Large intestine (tissue), 3 donors: ENCODE results near the gene CEP72. TPM values are rescaled to one million over a fixed set of nuclear protein-coding genes. Genes with fewer than 3 reads are reported as not detected.

Experiments
- DNase-seq, 2 donors: peaks; one replicate each; pipeline versions ENCODE4 v3.0.0 to v3.0.0-alpha.2; 2013
- H3K27ac ChIP-seq: one replicate; pipeline ENCODE4 v1.5.1; 2013; ENCODE audit warnings: low read length
- H3K27me3 ChIP-seq: 2 replicates; pipeline ENCODE4 v1.6.1; 2013; ENCODE audit warnings: low read length; ENCODE audit not compliant: control insufficient read depth, insufficient read depth
- H3K36me3 ChIP-seq: 2 replicates; pipeline ENCODE4 v1.6.1; 2013; ENCODE audit warnings: low read length; ENCODE audit not compliant: control insufficient read depth, insufficient read depth
- H3K4me1 ChIP-seq: one replicate; pipeline ENCODE4 v1.6.1; 2013; ENCODE audit warnings: low read length; ENCODE audit not compliant: control insufficient read depth, insufficient read depth
- H3K4me3 ChIP-seq: one replicate; pipeline ENCODE4 v1.5.1; 2013; ENCODE audit warnings: low read length
- H3K9me3 ChIP-seq: one replicate; pipeline ENCODE4 v1.6.1; 2013; ENCODE audit warnings: mild to moderate bottlenecking, low read depth, low read length, moderate library complexity; ENCODE audit not compliant: control insufficient read depth
- WGBS: methylation state at CpG from one replicate; pipeline ENCODE4 v1.1.5; 2013; ENCODE audit warnings: low lambda C conversion rate; ENCODE audit not compliant: insufficient coverage; 5-methylcytosine and 5-hydroxymethylcytosine counted together
- polyA plus RNA-seq: library from polyadenylated mRNA; unstranded; fragments of 120-200 nt; gene quantifications from one replicate; pipeline ENCODE4 v1.2.1, GENCODE V29; 2013

The CEP72 gene
- polyA plus RNA-seq, 1 donor, result 8.5 TPM

DNA sequence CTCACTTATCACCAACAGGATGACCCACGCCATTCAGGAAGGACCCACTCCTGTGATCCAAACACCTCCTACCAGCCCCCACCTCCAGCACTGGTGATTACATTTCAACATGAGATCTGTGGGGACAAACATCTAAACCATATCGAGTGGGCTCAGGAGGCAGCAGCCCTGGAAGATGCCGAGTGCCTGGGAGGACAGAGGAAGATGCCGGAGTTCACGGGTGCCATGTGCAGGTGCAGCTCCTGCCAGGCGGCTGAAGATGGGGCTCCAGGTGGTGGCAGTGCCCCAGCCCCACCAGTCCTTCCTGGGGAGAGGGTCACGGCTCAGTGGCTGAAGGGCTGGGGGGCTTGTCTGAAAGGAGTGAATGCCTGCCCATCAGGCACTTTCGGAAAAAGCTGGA, 6.1 kb upstream of the CEP72 start:
- Histone ChIP-seq H3K4me1 (peaks cover 8% of the 10 kb centered on the region), H3K27ac (no peak overlapping the region), H3K9me3 (peaks cover 7% of the 10 kb centered on the region), H3K36me3 (no peaks in the 10 kb centered on the region), H3K27me3 (no peaks in the 10 kb centered on the region), H3K4me3 (no peak overlapping the region)
- no peak for DNase-seq
- WGBS, result no CpG with 5 or more reads among the region's 8 CpGs

DNA sequence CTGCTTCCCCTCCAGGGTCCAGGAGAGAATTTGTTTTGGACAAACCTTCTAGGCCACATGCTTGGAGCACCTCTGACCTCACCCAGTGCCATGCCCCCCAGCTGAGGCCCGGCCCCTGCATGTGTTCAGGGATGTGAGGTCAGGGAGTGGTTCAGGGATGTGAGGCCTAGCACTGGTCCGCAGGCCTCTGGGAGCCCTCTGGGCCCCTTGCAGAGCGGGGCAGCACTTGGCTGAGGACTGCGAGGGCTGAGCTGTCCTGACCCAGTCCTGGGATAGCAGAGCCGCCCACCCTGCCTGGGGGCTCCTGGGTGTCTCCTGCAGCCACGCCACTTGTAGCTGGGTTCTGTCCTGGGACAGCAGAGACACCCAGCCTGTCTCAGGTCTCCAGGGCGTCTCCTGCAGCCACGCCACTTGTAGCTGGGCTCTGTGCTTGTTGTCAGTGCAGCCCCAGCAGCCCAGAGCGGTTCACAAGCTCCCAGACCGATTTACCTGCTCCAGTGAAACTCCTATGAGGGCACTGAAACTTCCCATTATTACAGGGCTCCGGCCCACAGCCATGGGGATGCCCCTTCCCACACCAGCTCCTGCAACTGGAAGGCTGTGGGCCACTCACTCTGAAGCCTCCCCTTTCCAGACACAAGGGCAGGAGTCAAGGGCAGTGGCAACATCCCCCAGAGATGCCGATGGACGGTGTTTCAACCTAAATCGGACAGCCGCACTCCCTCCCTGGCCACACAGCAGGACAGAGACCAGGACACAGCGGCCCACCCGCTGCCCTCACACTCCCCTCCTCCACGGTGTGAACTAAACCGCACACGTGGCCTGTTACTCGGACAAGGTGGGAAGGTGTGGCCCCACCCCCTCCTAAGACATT, 5.4 kb upstream of the CEP72 start:
- WGBS, result no CpG with 5 or more reads among the region's 21 CpGs
- no peak for DNase-seq
- no peak overlapping the region for H3K27ac ChIP-seq
- H3K4me1 ChIP-seq, result peaks cover 5% of the 10 kb centered on the region
- no peak overlapping the region for H3K4me3 ChIP-seq
- peaks cover 7% of the 10 kb centered on the region for H3K9me3 ChIP-seq
- no peaks in the 10 kb centered on the region for H3K36me3 ChIP-seq
- no peaks in the 10 kb centered on the region for H3K27me3 ChIP-seq

DNA sequence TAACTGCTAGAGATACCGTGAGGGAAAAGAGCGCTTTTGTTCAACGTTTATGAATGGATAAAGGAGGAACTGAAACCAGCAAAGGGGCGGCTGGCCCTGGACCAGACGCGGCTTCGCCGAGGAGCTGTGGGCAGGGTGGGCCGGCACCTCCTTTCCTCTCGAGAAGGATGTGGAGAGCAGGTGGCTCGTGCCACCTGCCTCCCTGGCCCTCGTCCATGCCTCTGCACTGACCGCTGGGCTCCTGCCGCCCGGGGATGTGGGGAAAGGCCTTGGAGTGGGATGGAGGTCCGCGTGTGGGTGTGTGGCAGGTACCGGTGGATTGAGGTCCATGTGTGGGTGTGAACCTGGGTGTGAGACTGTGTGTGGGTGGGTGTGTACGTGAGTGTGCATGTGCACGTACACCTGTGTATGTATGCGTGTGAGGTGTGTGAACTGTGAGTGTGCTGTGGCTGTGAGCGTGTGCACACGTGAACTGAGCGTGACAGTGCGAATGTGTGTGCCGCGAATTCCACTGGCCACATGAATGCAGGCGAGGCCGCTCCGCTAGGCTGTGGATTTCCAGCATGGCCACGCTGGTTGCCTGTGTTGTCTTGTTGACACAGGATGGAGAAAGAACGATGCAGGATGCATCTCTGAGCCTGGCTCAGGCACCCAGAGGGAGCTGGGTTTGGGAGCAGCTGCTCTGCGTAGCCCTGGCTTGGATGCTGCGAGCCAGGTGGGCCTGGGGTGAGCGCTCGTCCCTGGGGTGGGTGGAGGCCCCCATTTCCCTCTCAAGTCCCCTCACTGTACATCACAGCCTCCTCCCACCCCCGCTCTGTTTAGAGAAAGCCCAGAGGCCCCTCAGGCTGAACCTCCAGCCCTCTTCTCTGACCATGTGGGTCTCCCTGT, 4.4 kb upstream of the CEP72 start:
- H3K27me3 ChIP-seq, result no peaks in the 10 kb centered on the region
- no peaks in the 10 kb centered on the region for H3K36me3 ChIP-seq
- H3K27ac ChIP-seq, result no peak overlapping the region
- H3K4me1 ChIP-seq, result peaks cover 4% of the 10 kb centered on the region
- no peak for DNase-seq
- H3K4me3 ChIP-seq, result no peak overlapping the region
- H3K9me3 ChIP-seq, result peaks cover 3% of the 10 kb centered on the region
- no CpG with 5 or more reads among the region's 37 CpGs for WGBS

DNA sequence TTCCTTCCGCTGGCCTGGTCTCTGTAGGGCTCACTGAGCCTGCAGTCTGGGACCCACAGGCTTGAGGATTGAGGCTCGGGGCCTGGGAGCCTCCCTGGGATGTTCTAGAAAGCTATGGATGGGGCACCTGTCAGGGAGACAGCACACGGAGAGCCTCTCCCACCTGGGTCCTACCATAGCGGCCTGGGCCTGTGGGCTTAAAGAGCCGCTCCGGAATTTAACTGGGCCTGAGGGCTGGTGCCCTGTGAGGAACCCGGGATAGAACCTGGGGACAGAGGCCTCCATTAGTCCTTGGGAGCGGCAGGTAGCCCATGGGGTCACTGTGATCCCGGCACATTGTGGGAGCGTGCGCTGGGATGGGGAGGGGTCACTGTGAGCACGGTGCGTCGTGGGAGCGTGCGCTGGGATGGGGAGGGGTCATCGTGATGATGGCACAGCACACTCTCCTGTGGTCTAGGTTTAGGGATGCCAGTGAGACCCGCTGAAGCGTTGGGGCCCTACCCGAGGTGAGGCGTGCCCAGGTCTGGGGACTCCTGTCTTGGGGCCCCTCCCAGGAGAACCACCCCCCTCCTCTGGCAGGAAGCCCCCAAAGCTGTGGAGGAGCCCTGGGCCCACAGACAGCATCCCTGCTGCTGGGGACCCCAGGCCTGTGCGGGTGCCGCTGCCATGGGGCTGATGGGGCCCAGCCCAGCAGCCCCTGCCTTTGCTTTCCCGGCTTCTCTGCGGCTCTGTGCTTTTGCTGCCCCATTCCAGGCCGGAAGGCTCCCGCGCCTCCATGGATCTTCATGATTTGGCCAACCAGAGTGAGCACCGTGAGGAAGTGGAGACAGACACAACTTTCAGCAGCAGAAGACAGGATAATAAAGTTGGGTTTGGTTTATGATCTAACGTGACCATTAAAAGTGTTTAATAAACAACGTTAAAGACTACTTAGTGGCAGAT, 3.4 kb upstream of the CEP72 start:
- Histone ChIP-seq H3K4me3 (no peak overlapping the region), H3K27me3 (no peaks in the 10 kb centered on the region), H3K4me1 (peaks cover 5% of the 10 kb centered on the region), H3K9me3 (peaks cover 8% of the 10 kb centered on the region), H3K36me3 (no peaks in the 10 kb centered on the region), H3K27ac (no peak overlapping the region)
- 100% methylated on average over 1 of the region's 31 CpGs for WGBS
- DNase-seq, result no peak

DNA sequence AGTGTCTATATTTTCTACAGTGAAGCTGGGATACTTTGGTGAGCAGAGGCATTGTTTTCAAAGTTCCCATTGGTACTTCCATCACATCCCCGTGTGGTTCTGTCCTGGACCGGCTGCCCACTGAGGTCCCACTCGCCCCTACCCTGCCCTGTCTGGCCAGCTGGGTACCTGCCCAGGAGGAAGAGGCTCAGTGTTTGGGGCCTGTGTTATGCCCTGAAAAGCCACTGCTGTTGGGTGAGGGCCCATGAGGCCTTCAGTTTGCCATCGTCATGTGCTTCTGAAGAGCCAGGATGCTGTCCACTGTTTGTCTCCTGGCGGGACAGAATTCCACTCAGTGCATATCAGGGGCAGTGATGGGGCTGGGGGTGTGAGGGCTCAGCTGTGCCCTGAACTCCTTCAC, 2.6 kb upstream of the CEP72 start:
- no peaks in the 10 kb centered on the region for H3K27me3 ChIP-seq
- peaks cover 5% of the 10 kb centered on the region for H3K4me1 ChIP-seq
- H3K4me3 ChIP-seq, result no peak overlapping the region
- whole genome bisulfite sequencing, result no CpG with 5 or more reads among the region's 5 CpGs
- no peak for DNase-seq
- H3K27ac ChIP-seq, result no peak overlapping the region
- H3K36me3 ChIP-seq, result no peaks in the 10 kb centered on the region
- H3K9me3 ChIP-seq, result peaks cover 6% of the 10 kb centered on the region

DNA sequence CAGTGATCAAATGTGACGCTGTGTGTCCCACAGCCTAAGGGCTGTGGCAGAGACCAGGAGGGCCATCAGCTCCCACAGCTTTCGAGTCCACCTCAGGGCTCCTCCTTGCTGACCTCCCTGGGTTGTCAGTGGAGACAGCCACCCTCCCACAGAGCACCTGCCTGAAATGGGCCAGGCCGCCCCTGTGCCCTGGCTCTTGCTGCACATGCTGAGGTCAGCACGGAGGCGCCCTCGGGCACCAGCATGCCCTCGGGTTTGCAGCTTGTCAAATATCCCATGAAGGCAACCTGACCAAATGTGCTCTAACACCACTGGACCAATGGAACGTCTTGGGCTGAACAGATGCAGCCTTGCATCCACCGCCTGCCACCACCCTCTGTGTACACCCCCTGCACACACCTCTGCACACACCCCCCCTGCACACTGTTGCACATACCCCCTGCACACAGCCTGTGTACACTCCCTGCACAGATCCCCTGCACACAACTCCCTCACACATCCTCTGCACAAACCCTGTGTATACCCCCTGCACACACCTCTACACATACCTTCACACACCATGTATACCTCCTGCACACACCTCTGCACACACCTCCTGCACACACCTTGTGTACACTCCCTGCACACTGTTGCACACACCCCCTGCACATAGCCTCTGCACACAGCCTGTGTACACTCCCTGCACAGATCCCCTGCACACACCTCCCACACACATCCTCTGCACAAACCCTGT, 2.0 kb upstream of the CEP72 start:
- H3K9me3 ChIP-seq, result peaks cover 10% of the 10 kb centered on the region

DNA sequence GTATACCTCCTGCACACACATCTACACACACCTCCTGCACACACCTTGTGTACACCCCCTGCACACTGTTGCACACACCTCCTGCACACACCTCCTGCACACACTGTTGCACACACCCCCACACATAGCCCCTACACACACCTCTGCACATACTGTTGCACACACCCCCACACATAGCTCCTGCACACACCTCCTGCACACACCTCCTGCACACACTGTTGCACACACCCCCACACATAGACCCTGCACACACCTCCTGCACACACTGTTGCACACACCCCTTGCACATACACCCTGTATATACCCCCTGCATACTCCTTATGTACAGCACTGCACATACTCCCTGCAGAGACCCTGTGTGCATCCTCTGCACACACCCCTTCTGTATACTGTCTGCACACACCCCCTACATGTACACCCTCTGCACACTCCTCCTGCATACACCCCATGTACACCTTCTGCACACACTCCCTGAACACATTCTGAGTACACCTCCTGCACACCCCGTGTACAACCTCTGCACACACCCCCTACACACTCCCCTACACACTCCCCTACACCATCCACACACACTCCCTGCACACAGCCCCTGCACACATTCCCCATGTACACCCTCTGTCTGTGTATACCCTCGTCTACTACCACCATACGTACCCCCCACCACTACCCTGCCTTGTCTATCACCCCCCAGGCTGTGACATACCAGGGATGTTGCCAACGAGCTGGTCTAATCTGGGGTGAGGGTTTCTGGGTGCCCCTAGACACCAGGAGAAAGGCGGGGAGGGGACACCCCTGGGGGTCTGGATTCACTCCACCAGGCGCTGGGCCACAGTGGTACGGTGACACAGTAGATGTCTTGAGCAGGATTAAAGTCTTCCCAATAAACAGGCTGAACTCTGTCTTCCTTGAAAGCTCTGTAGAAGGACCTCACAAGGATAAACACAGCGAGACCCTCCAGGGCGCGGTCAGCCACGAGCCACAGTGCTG, 1.1 kb upstream of the CEP72 start:
- peaks cover 5% of the 10 kb centered on the region for H3K4me1 ChIP-seq
- peaks cover 13% of the 10 kb centered on the region for H3K9me3 ChIP-seq
- peak overlapping the region; percentile 53 for H3K27ac ChIP-seq
- peak overlapping the region; percentile 69 for H3K4me3 ChIP-seq
- WGBS, result no CpG with 5 or more reads among the region's 11 CpGs
- H3K36me3 ChIP-seq, result no peaks in the 10 kb centered on the region
- H3K27me3 ChIP-seq, result no peaks in the 10 kb centered on the region
- DNase-seq, result no peak

More for the DNA sequence above, 2.0 kb upstream of the CEP72 start:
- Histone ChIP-seq H3K4me3 (no peak overlapping the region), H3K36me3 (no peaks in the 10 kb centered on the region), H3K4me1 (peaks cover 5% of the 10 kb centered on the region), H3K27ac (no peak overlapping the region), H3K27me3 (no peaks in the 10 kb centered on the region)
- no CpG with 5 or more reads among the region's 9 CpGs for WGBS
- no peak for DNase-seq

DNA sequence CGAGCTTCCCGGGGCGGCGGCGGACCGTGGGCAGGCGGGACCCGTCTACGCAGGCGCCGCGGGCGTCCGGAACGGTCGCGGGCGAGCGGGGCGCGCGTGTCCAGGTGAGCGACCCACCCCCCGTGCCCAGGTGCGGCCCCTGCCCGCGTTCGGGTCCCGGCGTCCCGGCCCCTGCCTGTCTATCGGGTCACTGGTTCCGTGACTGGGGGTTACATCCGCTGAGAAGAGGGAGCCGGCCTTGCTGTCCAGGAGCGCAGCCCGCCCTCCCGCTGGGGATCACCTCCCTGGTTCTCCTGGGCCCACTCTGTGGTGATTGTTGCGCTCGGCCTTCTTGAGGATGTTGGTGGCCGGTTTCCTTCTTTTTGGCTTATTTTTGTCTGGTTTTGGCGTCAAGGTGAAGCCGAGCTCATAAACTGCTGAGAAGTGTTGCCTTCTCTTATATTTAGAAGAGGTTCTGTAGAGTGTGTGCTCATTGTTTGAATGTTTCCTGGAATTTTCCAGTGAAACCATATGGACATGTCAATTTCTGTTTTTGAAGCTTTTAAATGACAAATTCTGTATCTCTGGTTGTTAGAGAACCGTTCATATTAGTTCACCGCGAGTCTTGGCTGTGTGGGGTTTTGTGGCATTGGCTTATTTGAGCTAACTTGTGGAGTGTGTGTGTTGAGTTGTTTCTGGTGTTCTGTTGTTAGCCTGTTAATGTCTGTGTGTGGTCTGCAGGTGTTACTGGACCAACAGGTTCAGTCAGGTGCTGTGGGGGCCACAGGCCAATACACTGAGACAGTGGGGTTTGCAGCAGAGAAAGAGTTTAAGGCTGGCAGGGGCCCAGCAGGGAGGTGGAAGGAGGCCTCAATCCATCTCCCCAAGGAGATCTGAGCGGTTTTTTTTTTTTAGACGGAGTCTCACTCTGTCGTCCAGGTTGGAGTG, 621 bp downstream of the CEP72 start:
- Histone ChIP-seq H3K4me3 (peak overlapping the region; percentile 69), H3K27ac (peak overlapping the region; percentile 9), H3K27me3 (no peaks in the 10 kb centered on the region), H3K4me1 (peaks cover 5% of the 10 kb centered on the region), H3K9me3 (peaks cover 13% of the 10 kb centered on the region), H3K36me3 (peaks cover 2% of the 10 kb centered on the region)
- DNase-seq, result peak in 1 of 2 donors; percentile 61
- 0% methylated on average over 1 of the region's 49 CpGs for WGBS
